SK-N-MC (cell line): Measurements from ENCODE around the gene NRIP2.

ENCODE experiments used
- EZH2 ChIP-seq: fragments of 200-600 bp; sonication (generic); IDR thresholded peaks from one replicate; pipeline ENCODE4 v1.6.1; 2017; ENCODE audit warnings: antibody characterized with exemption
- FOXP2 ChIP-seq: optimal IDR thresholded peaks from 2 replicates; pipeline ENCODE3; 2011; ENCODE audit warnings: mild to moderate bottlenecking, moderate library complexity; ENCODE audit not compliant: insufficient read depth; ENCODE audit errors: extremely low read length, control extremely low read depth
- POLR2AphosphoS5 ChIP-seq: IDR thresholded peaks from 2 replicates; pipeline ENCODE4 v1.6.1; 2012; ENCODE audit warnings: mild to moderate bottlenecking, low read depth, low read length, borderline replicate concordance

DNA sequence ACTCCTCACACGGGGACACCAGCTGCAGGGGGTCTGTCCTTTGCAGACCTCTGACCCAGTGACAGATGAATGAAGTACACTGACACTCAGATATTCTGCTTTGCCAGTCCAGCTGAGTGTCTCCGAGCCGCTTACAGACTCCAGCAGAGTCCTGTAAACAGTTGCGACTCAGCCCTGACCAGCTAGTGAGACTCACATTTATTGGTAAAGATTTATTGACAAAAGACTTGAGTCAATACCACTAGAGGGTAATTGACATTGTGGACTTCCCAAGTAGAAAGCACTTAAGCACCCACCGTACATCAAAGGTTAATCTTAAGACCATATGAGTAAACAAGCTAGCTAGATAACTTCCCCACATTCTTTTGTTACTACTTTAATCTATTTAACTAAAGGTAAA, 49.8 kb downstream of the NRIP2 start:
- no peak for TF ChIP-seq POLR2AphosphoS5
- no peak for TF ChIP-seq EZH2
- no peak for TF ChIP-seq FOXP2
